ENCODE data around the gene PBX1. TPM values are rescaled to one million over a fixed set of nuclear protein-coding genes. Genes with fewer than 3 reads are reported as not detected.

Gene PBX1
- total and polyA plus RNA-seq, 2 donors (not counting 3 experiments of a cell fraction or from before 2014, with no cell fraction given), result 10.7 to 24.1 TPM

GRCh38 chr1:164720440-164721227 lies 161.7 kb downstream of the PBX1 start:
- no TSS peak for BruUV-seq (replicated peaks)
- Histone ChIP-seq H2AFZ (ENCODE audit: low read depth, low read length) (no peak overlapping the region), H3K9me1 (replicated peaks; ENCODE audit: control insufficient read depth, extremely low read depth, insufficient read depth, low read length) (no peaks in the 10 kb centered on the region), H3K9me3 (replicated peaks; ENCODE audit: control insufficient read depth, insufficient read depth, low read length) (no peaks in the 10 kb centered on the region), H3K4me3 (replicated peaks in 1 of 3; ENCODE audit: insufficient read depth in 1 of 3, low read depth in 1 of 3, low read length in 3 of 3) (no peak overlapping the region), H3K4me1 (ENCODE audit: control insufficient read depth, extremely low read depth, insufficient read depth, low read length) (peaks cover 15% of the 10 kb centered on the region), H3K27me3 (ENCODE audit: control insufficient read depth in 2 of 2, insufficient read depth in 2 of 2, low read length in 2 of 2) (no peaks in the 10 kb centered on the region), H3K79me2 (ENCODE audit: control insufficient read depth, insufficient read depth, low read length) (no peaks in the 10 kb centered on the region), H3K36me3 (ENCODE audit: control insufficient read depth in 2 of 2, extremely low read depth in 1 of 2, insufficient read depth in 2 of 2, low read length in 2 of 2) (no peaks in the 10 kb centered on the region), H3K9ac (replicated peaks; ENCODE audit: extremely low read depth, insufficient read depth, low read length) (no peak overlapping the region), H4K20me1 (replicated peaks; ENCODE audit: control insufficient read depth, extremely low read depth, insufficient read depth, low read length) (no peaks in the 10 kb centered on the region), H3K4me2 (ENCODE audit: insufficient read depth, low read length) (no peak overlapping the region), H3K27ac (ENCODE audit: insufficient read depth, low read depth, low read length) (no peak overlapping the region)
- intact Hi-C loops (cut with micrococcal nuclease), result no loop called here
- POLR2A ChIA-PET, result no interaction called here
- CTCF ChIA-PET, result interaction anchor here (1.1 kb wide), 1 partner anchor 9 kb away, joined by 3 read pairs; no protein-coding TSS in a partner anchor
- dilution Hi-C loops (cut with MboI; ENCODE audit: extremely low pct_ligation_motif_present, low sequenced_read_pairs), result no loop called here
- FAIRE-seq (peak; percentile 38), DNase-seq (ENCODE audit: low read depth, low spot score) (peak; percentile 16)
- no peak for TF ChIP-seq JUN (IDR thresholded peaks at IDR 0.05; ENCODE audit: borderline replicate concordance, insufficient read depth, insufficient read length, low read depth)
- no peak for TF ChIP-seq CTCF (IDR thresholded peaks at IDR 0.05; ENCODE audit: extremely low read depth in 1 of 2, insufficient read depth in 1 of 2, low read depth in 1 of 2, low read length in 2 of 2)
- TF ChIP-seq POLR2A (IDR thresholded peaks at IDR 0.05; ENCODE audit: low read depth, low read length), result no peak
- TF ChIP-seq EZH2 (IDR thresholded peaks at IDR 0.05; ENCODE audit: borderline replicate concordance, low read depth, low read length, severe bottlenecking), result no peak
- TF ChIP-seq POLR2AphosphoS5 (IDR thresholded peaks at IDR 0.05; ENCODE audit: insufficient read depth, low read depth, low read length), result no peak
- no peak for TF ChIP-seq GATA2 (IDR thresholded peaks at IDR 0.05; ENCODE audit: insufficient read depth, insufficient read length, low read depth, low read length)
- no peak for TF ChIP-seq MAX (IDR thresholded peaks at IDR 0.05; ENCODE audit: insufficient read depth, insufficient read length)
- TF ChIP-seq FOS (IDR thresholded peaks at IDR 0.05; ENCODE audit: borderline replicate concordance, insufficient read depth, low read length), result no peak
- TF ChIP-seq MYC (IDR thresholded peaks at IDR 0.05; ENCODE audit: low read depth, low read length), result no peak
